ENCODE measurements around the gene PKD1L1.

DNA sequence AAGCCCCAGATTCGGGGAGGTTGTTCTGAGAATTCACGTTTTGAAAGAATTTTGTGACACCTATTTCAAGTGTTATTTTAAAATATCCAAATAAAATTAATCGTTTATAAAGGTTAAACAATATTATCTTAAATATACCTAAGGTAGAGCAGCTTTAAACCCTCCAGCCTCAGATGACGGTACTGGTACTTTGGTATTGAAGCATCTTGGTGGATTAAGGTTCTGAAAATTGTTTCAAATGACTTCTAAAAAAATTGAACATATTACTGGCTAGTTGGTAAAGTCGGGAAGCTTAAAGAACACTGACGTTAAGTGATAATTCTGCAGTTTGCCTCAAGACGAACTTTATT lies 31.5 kb upstream of the PKD1L1 start:
- TF ChIP-seq, protein P1, sequence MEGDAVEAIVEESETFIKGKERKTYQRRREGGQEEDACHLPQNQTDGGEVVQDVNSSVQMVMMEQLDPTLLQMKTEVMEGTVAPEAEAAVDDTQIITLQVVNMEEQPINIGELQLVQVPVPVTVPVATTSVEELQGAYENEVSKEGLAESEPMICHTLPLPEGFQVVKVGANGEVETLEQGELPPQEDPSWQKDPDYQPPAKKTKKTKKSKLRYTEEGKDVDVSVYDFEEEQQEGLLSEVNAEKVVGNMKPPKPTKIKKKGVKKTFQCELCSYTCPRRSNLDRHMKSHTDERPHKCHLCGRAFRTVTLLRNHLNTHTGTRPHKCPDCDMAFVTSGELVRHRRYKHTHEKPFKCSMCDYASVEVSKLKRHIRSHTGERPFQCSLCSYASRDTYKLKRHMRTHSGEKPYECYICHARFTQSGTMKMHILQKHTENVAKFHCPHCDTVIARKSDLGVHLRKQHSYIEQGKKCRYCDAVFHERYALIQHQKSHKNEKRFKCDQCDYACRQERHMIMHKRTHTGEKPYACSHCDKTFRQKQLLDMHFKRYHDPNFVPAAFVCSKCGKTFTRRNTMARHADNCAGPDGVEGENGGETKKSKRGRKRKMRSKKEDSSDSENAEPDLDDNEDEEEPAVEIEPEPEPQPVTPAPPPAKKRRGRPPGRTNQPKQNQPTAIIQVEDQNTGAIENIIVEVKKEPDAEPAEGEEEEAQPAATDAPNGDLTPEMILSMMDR (IDR thresholded peaks at IDR 0.05): no peak
- TF ChIP-seq POLR2A (IDR thresholded peaks at IDR 0.05): no peak

Data from right lobe of liver (tissue), 4 donors.